DMS 273 treated with DMSO at 0.1 percent for 48 hours (cell line): ENCODE measurements around the gene MICB.
A peak's percentile ranks its signal among the peaks of the same experiment; 100 is the strongest.
"Not testable (repeated sequence)": the region's sequence is repeated elsewhere in the genome, so short reads cannot be mapped to it uniquely, and the experiment has no call there.

Source experiments
- DNase-seq: peaks from one replicate; lab custom pipeline; 2025; lab: John Stamatoyannopoulos, UW

MICB gene

DNA sequence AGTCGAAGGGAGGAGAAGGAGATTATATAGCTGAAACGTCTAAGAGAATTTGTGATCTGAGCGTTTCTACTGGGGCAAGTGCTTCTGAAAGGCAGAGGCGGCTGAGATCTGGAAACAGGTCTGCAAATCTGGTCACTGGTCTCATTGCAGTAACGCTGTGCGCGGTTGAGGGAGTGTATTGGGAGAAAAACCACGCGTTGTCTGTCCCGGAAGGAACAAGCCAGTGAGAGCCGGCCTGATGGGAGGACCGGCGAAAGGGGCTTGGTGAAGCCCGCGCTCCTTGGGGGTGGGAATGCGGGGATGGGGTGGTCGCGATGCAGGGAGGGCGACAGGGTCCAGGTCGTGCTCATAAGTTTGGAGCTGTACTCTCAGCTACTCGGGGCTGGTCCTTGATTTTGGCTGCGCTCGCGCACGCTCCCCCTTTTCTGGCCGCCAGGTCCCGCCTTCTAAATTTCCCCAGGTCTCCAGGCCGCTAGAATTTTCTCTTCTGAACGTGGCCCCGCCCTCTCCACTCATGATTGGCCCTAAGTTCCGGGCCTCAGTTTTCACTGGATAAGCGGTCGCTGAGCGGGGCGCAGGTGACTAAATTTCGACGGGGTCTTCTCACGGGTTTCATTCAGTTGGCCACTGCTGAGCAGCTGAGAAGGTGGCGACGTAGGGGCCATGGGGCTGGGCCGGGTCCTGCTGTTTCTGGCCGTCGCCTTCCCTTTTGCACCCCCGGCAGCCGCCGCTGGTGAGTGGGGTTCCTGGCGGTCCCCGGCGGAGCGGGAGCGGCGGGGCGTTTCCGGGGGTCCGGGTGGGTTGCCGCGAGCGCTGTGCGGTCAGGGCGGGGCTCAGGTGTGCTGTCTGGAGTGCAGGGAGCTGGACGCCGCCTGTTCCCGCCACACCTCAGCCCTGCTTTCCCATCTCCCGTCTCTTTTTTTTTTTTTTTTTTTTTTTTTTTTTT lies at the start of gene MICB:
MICB (plus strand) TSS at position 615 of the 946 bp plus-strand sequence; CDS start at position 664, 49 bp downstream.
- DNase-seq = peak; percentile 47

DNA sequence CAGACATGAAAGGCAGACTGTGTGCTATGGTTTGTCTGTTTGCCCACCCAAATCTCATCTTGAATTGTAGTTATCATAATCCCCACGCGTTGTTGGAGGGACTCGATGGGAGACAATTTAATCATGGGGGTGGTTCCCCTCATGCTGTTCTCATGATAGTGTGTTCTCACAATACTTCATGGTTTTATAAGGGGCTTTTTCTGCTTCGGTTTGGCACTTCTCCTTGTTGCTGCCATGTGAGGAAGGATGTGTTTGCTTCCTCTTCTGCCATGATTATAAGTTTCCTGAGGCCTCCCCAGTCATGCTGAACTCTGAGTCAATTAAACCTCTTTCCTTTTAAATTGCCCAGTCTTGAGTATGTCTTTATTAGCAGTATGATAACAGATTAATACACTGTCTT lies 47.2 kb upstream of the MICB start:
- no peak for DNase-seq

DNA sequence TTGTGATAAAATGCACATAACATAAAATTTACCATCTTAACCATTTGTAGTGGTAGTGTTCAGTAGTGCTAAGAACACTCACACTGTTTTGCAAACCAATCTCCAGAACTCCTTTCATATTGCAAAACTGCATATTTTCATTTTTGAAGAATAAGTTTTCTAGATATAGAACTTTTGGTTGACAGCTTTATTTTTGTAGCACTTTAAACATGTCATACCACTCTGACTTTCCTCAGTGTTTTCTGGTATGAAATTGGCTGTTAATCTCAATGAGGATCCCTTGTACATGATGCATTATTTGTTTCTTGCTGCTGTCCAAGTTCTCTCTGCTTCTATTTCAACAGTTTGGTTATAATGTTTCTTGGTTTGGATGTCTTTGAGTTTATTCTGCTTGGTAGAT lies 45.1 kb upstream of the MICB start:
- no peak for DNase-seq

DNA sequence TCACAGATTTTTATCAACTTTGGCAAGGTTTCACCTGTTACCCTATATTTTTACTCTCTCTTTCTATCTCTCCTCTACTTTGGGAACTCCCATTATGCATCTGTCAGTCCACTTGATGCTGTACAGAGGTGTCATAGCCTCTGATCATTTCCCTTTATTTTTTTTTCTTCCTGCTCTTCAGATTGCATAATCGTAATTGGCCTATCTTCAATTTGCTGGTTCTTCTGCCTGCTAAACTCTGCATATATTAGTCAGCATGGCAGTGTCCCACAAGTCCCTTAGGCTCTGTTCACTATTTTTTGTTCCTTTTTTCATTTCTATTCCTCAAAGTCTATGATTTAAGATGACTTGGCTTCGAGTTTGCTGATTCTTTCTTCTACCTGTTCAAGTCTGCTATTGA lies 44.7 kb upstream of the MICB start:
- DNase-seq = no peak

DNA sequence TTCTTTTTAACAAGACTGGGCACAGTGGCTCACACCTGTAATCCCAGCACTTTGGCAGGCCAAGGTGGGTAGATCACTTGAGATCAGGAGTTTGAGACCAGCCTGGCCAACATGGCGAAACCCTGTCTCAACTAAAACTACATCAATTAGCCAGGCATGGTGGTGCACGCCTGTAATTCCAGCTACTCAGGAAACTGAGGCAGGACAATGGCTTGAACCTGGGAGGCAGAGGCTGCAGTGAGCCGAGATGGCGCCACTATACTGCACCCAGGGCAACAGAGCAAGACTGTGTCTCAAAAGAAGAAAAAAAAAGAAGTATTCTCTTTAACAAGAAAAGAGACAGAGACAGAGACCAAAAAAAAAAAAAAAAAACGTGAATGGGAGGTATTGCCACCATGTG lies 38.1 kb upstream of the MICB start:
- not testable (repeated sequence) for DNase-seq

DNA sequence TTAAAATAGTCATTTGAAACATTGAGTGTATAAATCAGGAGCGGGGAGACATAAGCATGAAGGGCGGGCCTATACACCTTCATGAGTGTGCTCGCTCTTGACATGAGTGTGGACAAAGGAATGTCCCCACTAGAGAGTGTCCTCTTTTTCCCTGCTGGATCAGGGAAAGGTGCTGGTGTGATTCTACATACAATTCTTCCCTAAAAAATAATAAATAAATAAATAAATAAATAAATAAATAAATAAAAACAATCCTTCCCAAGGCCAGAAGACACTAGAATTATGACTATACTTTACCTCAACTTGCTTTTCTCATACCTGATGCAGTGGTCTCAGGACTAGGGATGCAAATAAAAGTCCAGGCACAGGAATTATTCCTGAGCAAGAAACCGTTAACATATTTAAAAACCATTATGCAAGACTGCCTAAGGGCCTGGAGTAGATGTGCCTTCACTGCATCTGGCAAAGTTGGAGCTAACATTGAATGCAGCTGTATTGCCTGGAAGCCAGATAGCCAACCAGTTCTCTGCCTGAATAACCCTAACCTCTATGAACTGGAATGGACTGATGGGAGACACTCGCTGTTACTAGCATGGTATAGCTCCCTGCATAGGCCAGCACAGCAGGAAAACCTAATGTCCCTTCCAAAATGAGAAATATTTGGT lies 37.5 kb upstream of the MICB start:
- DNase-seq = no peak

DNA sequence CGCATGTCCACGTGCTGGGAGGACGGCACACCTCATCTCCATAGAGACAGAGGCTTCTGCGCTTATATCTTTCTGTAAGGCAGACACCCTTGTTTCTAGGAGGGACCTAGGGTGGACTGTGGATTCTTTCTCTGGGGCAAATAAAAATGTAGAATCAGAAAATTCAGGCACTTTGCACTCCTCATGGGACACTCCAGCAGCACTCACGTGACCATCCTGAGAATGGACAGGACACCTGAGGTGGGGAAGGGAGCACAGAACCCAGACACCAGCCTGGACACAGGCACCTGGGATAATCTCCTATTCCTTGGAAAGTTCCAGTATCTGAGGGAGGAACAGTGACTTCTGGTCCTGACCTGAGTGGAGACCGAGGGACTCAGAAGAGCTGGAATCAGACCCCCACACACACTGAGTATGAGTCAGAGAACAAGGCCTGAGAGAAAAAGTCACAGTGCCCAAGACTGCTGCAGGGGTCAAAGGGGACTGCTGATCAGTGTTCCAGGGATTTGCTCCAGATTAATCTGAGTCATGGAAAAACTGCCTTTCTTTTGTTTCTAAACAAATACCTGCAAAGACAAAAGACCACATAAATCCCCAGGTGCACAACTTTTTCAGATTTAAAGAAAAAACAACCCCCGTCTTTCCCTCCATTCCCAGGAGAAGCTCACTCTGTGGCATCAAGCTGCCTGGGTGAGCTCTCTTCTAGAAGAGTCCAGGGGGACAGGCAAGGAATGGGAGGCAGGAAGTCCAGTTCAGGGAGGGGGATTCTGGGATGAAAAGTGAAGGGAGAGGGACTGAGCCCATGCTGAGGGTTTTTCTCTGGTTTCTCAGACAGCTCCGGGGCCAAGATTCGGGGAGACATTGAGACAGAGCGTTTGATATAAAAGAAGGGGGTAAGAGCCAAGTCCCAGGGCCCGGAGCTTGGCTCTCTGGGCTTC lies 35.6 kb upstream of the MICB start:
- DNase-seq = no peak

DNA sequence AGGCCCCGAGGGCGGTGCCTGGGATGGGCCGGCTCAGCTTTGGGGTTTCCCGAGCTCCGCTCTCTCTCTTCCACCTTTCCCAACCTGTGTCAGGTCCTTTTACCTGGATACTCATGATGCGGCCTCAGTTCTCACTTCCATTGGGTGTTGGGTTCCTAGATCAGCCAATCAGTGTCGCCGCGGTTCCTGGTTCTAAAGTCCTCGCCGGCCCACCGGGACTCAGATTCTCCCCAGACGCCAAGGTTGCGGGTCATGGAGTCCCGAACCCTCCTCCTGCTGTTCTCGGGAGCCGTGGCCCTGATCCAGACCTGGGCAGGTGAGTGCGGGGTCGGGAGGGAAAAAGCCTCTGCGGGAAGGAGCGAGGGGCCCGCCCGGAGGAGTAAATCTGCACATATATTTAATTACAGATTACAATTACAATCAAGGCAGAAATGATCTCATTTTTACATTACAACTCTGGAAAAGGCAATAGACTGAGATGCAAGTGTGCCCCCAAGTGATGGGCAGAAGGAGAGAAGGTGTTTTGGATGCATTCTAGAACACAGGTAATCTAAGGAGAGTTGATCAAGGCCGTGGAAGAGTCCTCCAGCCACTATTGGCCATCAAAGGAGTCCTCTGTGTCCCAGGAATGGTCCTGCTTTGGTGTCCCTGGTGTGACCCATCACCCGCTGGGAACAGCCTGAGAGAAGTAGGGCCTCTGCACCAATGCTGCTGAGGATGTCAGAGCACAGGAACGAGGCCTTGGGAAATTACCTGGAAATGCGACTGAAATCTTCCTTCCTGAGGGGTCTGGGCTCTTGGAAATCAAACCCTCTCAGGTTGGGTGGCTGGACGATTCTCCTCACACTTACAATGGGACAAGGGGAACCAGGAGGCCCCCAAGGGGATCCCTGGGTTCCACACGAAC lies 34.7 kb upstream of the MICB start:
- DNase-seq = peak; percentile 83

DNA sequence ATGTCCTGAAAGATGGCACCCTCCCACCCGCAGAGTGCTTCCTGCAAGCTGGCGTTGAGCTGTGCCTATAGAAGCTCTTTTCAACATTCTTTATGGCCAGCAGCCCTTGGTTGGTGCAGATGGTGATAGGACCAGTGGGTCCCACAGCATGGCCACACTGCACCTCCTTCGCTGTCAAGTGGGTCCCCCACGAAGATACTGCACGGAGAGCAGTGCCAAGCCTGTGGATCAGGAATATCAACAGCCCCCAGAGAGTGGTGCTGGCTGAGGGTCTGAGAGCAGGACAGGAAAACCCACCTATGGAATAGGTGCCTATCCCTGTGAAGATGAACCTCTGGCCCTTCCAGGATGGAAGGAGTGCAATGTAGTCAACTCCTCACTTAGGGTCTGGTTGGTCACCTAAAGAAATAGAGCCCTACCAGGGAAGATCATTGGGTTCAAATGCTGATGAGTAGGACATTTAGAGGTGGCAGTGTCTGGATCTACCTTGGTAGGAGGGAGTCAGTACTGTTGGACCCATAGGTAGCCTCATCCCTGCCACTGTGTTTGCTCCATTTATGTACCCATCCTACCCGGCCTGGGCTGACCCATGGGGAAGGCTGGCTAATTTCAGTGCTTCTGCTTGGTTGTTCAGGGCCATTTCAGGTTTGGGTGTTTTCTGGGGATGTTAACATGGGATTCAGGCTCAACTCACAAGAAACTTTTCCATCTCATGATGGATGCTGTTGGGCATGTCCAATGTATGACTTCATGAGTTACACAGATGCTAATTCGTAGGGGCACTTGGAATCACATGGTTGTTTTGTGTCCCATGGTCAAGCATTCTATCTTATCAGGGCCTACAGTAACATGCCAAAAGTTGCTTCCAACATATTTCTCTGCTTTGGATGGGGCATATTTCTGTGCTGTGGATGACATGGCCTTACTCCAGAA lies 33.4 kb upstream of the MICB start:
- DNase-seq = no peak

DNA sequence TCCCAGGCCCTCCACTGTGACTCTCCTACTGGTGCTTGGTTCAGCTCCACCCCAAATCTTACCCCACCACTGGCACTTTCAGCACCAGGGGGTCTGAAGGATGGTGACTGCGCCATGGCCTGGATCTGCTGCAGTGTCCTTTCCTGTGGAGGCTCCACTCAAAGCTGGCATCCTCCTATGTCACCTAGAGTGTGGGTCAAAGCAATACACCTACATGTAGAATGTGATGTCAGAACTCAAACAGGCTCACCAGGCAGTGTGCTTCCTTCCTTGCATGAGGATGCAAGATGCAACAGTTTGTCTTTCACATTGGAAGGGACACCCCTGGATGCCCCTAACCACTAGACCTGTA lies 32.8 kb upstream of the MICB start:
- DNase-seq = no peak

DNA sequence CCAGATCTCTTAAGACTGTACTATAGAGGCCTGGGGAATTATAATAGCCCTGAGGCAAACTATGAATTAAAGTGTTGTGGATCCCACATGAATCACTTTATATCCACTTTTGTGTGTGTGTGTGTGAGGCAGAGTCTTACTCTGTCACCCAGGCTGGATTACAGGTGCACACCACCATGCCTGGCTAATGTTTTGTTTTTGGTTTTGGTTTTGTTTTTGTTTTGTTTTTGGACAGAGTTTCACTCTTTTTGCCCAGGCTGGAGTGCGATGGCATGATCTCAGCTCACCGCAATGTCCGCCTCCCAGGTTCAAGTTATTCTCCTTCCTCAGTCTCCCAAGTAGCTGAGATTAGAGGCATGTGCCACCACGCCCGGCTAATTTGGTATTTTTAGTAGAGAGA lies 32.2 kb upstream of the MICB start:
- DNase-seq = no peak

DNA sequence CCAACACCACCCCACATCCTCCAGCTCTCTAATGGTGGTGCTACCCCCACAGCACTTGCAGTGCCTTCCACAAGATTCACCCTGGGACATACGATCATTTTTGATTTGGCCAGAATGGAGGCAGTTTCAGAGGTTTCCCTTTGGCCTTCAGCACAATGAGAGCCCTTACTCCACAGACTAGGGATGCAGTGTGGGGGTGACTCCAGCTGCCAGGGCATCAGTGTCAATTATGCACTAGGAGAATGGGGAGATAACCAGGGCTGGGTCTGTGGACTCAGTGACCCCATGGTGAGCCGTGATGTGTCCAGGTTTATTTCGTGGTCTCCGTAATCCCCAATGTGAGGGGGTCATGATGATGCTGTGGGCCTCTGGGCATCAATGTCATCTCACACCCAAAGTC lies 31.5 kb upstream of the MICB start:
- no peak for DNase-seq

DNA sequence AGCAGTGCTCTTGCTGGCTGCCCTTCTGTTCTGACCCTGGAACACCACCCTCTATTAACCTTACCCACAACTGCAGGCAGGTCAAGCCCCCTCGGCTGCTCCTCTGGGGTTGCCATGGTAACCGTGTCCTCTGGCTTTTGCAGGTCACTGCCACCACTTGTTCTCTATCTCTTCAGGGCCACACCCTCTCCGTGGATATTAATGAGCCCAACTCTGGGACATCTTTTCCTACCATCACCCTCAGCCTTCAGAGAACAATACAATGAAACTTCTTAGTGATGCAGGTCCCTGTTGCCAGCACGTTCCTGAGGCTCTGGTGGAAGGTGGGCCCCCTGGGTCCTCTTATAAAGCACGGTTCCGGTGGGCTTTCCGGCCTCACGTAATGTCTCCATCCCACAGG lies 30.8 kb upstream of the MICB start:
- DNase-seq = no peak

DNA sequence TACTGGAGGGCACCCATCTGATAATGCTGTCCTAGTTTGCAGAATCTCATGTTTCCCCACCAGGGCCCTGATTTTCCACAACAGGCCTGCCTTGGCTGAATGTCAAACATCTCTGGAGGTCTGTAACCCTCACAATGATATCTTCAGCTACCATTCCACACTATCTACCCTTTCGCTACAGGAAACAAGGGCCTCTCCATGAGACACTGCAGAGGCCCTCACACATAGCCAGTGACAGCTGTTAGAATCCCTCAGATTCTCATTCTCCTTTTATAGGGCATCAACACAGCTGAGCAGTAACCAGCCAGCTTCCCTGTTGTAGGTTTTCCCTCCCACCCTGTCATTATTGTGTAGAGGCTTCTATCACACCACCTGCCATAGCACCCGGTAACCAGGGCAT lies 29.6 kb upstream of the MICB start:
- no peak for DNase-seq

DNA sequence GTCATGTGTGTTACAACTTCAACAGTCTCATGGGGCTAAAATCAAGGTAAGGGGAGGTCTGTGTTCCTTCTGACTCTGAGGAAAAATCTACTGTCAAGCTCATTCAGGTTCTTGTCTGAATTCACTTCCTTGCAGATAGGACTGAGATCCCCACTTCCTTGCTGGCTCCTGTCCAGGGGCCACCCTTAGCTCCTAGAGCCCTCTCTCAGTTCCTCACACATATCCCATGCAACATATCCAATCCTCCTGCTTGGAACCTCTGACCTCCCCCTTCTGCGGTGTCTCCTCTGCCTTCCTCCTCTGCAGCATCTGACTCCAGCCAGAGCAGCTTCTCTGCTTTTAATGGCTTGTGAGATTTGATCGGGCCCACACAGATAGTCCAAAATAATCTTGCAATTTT lies 27.1 kb upstream of the MICB start:
- no peak for DNase-seq

DNA sequence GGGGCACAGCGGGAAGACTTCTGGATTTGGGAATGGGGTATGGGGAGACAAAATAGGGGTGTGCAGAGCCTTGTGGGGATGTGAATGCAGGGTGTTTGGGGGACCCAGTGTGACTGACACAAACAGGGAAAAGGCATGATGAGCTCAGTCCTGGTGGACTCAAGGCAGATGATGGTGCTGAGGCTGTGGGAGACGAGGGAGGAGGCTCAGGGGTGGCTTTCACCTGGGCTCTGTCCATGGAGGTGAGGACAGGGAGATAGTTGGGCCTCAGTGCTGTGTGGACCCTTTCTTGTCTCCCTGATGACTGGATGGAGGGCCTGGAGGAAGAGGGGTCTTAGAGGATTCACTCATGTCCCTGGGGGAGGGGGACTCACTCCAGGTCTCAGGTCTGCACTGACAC lies 26.2 kb upstream of the MICB start:
- DNase-seq = no peak

DNA sequence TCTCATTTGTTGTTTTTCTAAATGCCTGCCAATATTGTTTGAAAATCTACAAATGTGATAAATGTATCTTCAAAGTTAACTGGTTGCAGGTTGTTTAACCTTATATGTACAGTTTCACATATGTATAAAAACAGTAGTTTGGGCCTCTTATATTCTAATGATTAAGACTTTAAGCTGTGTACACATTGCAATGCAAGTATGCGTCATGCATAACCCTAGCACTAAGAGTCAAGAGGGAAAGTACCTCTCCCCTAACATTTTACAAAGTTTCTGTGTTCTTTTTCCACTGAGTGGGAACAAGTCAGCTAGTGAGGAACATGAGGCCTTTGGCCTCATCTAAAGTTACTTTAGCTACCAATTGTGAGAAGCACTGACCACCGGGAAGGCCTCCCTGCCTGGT lies 25.7 kb upstream of the MICB start:
- no peak for DNase-seq

DNA sequence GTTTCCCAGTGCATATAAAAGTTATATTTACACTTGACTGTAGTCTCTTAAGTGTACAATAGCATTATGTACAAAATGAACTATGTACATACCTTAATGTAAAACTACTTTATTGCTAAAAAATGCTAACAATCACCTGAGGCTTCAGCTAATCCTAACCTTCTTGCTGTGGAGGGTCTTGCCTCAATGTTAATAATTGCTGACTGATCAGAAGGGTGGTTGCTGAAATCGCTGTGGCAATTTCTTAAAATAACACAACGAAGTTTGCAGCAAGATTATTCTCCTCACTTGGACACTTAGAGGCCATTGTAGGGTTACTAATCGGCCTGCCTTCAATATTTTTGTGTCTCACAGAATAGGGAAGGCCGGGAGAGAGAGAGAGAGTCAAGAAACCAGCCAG lies 24.7 kb upstream of the MICB start:
- no peak for DNase-seq

DNA sequence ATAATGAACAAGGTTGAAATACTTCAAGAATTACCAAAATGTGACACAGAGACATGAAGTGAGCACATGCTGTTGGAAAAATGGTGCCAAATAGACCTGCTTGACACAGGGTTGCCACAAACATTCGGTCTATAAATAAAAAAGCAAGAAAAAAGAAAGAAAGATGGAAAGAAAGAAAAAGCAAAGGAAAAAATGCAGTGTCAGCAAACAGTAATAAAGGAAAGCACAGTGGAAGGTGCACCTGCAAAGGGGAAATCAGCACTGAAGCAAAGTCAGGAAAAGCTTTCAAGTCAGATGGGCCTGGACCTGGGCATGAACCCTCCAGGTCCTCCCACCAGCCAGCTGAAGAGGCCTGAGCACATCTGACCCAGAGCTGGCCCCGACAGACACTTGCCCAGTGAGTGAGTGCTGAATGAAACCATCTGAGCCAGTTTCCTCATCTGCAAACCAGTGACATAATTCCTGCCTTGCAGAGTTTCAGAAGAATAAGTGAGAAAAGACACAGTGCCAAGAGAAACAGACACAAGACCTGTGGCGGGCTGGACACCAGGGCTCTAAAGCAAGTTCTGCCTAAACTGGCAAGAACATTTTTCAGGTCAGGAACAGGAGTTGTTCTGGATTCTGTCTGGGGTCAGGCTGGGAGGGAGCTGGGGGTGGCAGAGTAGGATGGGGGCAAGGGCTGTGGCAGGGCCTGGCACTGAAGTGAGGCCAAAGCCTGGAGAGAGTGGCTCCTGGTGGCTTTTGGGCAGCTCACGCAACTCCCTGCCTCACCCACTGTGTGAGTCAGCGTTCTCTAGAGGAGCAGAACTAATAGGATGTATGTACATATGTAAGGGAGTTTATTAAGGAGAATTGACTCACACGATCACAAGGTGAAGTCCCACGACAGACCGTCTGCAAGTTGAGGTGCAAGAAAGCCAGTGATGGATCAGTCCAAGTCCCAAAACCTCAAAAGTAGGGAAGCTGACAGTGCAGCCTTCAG lies 23.9 kb upstream of the MICB start:
- no peak for DNase-seq
